K562 (cell line): ENCODE measurements around the gene TTC38. TPM values are rescaled to one million over a fixed set of nuclear protein-coding genes. Genes with fewer than 3 reads are reported as not detected.

Experiments
- ATAC-seq: fragments of 200-7000 bp; cut with Tn5 transposase; 3 replicates; pipeline ENCODE4 v1.9.1; 2020; ENCODE audit warnings: moderate library complexity
- BruUV-seq: library from RNA; stranded (reverse); fragments of 400-500 nt; replicated peaks from 2 replicates; lab custom pipeline; 2021; lab: Mats Ljungman, UMichigan
- CTCF ChIA-PET: fragments of 300-600 bp; formaldehyde crosslinking; extraction: SDS; loops from one replicate; lab custom pipeline; 2021; ENCODE audit warnings: low intra/inter-chr PET ratio; lab: Yijun Ruan, JAX
- POLR2A ChIA-PET: fragments of 300-600, 350-650 bp; sonication (Branson Sonifier 250); formaldehyde crosslinking; extraction: SDS; loops from one replicate; lab custom pipeline; 2021; ENCODE audit warnings: antibody characterized with exemption, inconsistent platforms; lab: Yijun Ruan, JAX
- DNase-seq, 4 experiments: peaks; one replicate each; pipeline versions ENCODE4 v3.0.0 to v3.0.0-alpha.2; 2011 to 2018; ENCODE audit warnings: low spot score in 3 of 4, mixed read lengths in 3 of 4; ENCODE audit errors: extremely low read depth in 1 of 4
- FAIRE-seq: peaks from 2 replicates; lab custom pipeline; 2011; peaks lifted over from hg19 to GRCh38; lab: Jason Lieb, UNC
- H2AFZ ChIP-seq: 2 replicates; pipeline ENCODE4 v1.6.0; 2011; ENCODE audit warnings: low read depth, low read length, control low read depth, inconsistent platforms
- H3K27ac ChIP-seq: fragments of 200-600 bp; 3 replicates; pipeline ENCODE4 v1.8.0; 2011; ENCODE audit warnings: low read depth, mild to moderate bottlenecking, control low read depth, inconsistent platforms, low read length, moderate library complexity, mixed read lengths; ENCODE audit errors: extremely low read depth
- H3K27me3 ChIP-seq, 2 experiments: fragments of 300-600 bp in 1 of 2; 2 replicates in 1 of 2; 3 replicates in 1 of 2; pipeline versions ENCODE4 v1.6.0 to v1.8.0; 2011; ENCODE audit warnings: inconsistent platforms in 2 of 2, low read length in 2 of 2, mild to moderate bottlenecking in 1 of 2, mixed read lengths in 1 of 2, moderate library complexity in 1 of 2; ENCODE audit not compliant: control insufficient read depth in 2 of 2, insufficient read depth in 2 of 2
- H3K36me3 ChIP-seq: fragments of 300-600 bp; 3 replicates; pipeline ENCODE4 v1.8.0; 2011; ENCODE audit warnings: mild to moderate bottlenecking, low read length, inconsistent platforms; ENCODE audit not compliant: control insufficient read depth, insufficient read depth
- H3K4me1 ChIP-seq, 2 experiments: fragments of 200-600 bp in 1 of 2; replicated peaks in 1 of 2; 2 replicates in 1 of 2; 3 replicates in 1 of 2; pipeline versions ENCODE4 v1.5.1 to v1.8.0; 2011; ENCODE audit warnings: inconsistent platforms in 2 of 2, low read length in 2 of 2, mild to moderate bottlenecking in 1 of 2, mixed read lengths in 1 of 2, moderate library complexity in 1 of 2; ENCODE audit not compliant: control insufficient read depth in 2 of 2, insufficient read depth in 2 of 2
- H3K4me2 ChIP-seq: 2 replicates; pipeline ENCODE4 v1.6.1; 2011; ENCODE audit warnings: low read length, control low read depth, inconsistent platforms, mixed read lengths; ENCODE audit not compliant: insufficient read depth
- H3K4me3 ChIP-seq: fragments of 200-600 bp; sonication (generic), shearing (Covaris generic); 2 replicates; pipeline ENCODE4 v1.5.1; 2016; ENCODE audit warnings: control low read depth, inconsistent platforms
- H3K79me2 ChIP-seq: fragments of 200-600 bp; 3 replicates; pipeline ENCODE4 v1.8.0; 2011; ENCODE audit warnings: low read length, inconsistent platforms; ENCODE audit not compliant: control insufficient read depth, insufficient read depth
- H3K9ac ChIP-seq, 2 experiments: 2 replicates each; pipeline versions ENCODE4 v1.6.0 to v1.6.1; 2011; ENCODE audit warnings: low read depth in 2 of 2, low read length in 2 of 2, control low read depth in 1 of 2, inconsistent platforms in 1 of 2, mild to moderate bottlenecking in 1 of 2, mixed read lengths in 1 of 2; ENCODE audit not compliant: insufficient read depth in 1 of 2
- H3K9me1 ChIP-seq: one replicate; pipeline ENCODE4 v1.6.0; 2011; ENCODE audit warnings: inconsistent platforms, mild to moderate bottlenecking, low read length, moderate library complexity; ENCODE audit not compliant: control insufficient read depth, insufficient read depth
- H3K9me3 ChIP-seq: replicated peaks from 2 replicates; pipeline ENCODE4 v1.5.1; 2011; ENCODE audit warnings: low read depth, low read length, inconsistent platforms; ENCODE audit not compliant: control insufficient read depth, insufficient read depth
- H4K20me1 ChIP-seq: replicated peaks from 2 replicates; pipeline ENCODE4 v1.6.1; 2011; ENCODE audit warnings: low read length, inconsistent platforms, mixed read lengths; ENCODE audit not compliant: control insufficient read depth, insufficient read depth
- MITF ChIP-seq: IDR thresholded peaks from 2 replicates; pipeline ENCODE4 v1.6.1; 2014; ENCODE audit warnings: antibody characterized with exemption
- NCOA6 ChIP-seq: fragments of 450-650 bp; IDR thresholded peaks from 2 replicates; pipeline ENCODE4 v1.6.1; 2017; ENCODE audit warnings: mild to moderate bottlenecking
- NFIC ChIP-seq: fragments of 450-650 bp; IDR thresholded peaks from 2 replicates; pipeline ENCODE4 v1.6.1; 2017; ENCODE audit warnings: mild to moderate bottlenecking, inconsistent platforms
- PCBP2 ChIP-seq: fragments of 200-400 bp; formaldehyde crosslinking; IDR thresholded peaks from 2 replicates; pipeline ENCODE4 v1.6.1; 2018; ENCODE audit warnings: low read length, low read depth, mild to moderate bottlenecking, moderate library complexity; ENCODE audit not compliant: poor library complexity, severe bottlenecking
- PRPF4 ChIP-seq: fragments of 200-400 bp; formaldehyde crosslinking; IDR thresholded peaks from one replicate; pipeline ENCODE4 v1.6.1; 2017; ENCODE audit warnings: low read length, low read depth, mild to moderate bottlenecking; ENCODE audit not compliant: insufficient read depth, poor library complexity, severe bottlenecking
- RREB1 ChIP-seq: fragments of 250-450 bp; sonication (Bioruptor Pico); IDR thresholded peaks from 2 replicates; pipeline ENCODE4 v1.4.0; 2020
- TAF15 ChIP-seq: fragments of 200-400 bp; formaldehyde crosslinking; IDR thresholded peaks from 2 replicates; pipeline ENCODE4 v1.6.1; 2017; ENCODE audit warnings: mild to moderate bottlenecking, low read depth, low read length, moderate library complexity
- ZEB2 ChIP-seq: fragments of 450-650 bp; IDR thresholded peaks from 2 replicates; pipeline ENCODE4 v1.6.1; 2016
- ZNF41 ChIP-seq: fragments of 250-450 bp; sonication (Bioruptor Pico); conservative IDR thresholded peaks from 2 replicates; pipeline ENCODE4 v1.4.0; 2020; ENCODE audit warnings: mild to moderate bottlenecking
- WGBS: fragments of 100-300 bp; shearing (Covaris generic); methylation state at CpG from one replicate; pipeline ENCODE4 v1.1.6; 2016; ENCODE audit warnings: low coverage, mixed read lengths; ENCODE audit not compliant: insufficient coverage; ENCODE audit errors: missing lambda C conversion rate; 5-methylcytosine and 5-hydroxymethylcytosine counted together
- in situ Hi-C: fragments of 300-500 bp; cut with MboI; formaldehyde crosslinking; loops from 4 replicates; pipeline ENCODE4 v1.15.0; 2018; ENCODE audit warnings: inconsistent platforms, mixed read lengths
- intact Hi-C: fragments of 100-400 bp; cut with micrococcal nuclease; formaldehyde crosslinking; loops from 2 replicates; pipeline ENCODE4 v1.14.2; 2022
- polyA plus RNA-seq, 8 experiments: library from polyadenylated mRNA; depleted of rRNA in 4 of 8; stranded (reverse) in 5 of 8; unstranded in 3 of 8; fragments of >200 nt; fragmentation: Nextera tagmentation in 2 of 8; fragmentation: Illumina TruSeq in 1 of 8; extraction: Ambion mirVana in 2 of 8; extraction: Trizol in 1 of 8; gene quantifications; 2 replicates each; pipeline versions ENCODE4 v1.2.1 to v1.2.3, GENCODE V29; 2011 to 2014; ENCODE audit warnings: inconsistent platforms in 1 of 8, missing spikeins in 1 of 8
- total RNA-seq, 7 experiments: library from RNA; depleted of rRNA in 6 of 7; stranded (reverse); fragments of >200 nt in 6 of 7; fragmentation: Illumina TruSeq in 2 of 7; extraction: Trizol in 2 of 7; gene quantifications; 2 replicates each; pipeline versions ENCODE4 v1.2.1 to v1.2.3, GENCODE V29; 2011 to 2021; ENCODE audit warnings: low replicate concordance in 1 of 7
- TF ChIP-seq, protein P1 (sequence below): fragments of 250-450 bp; sonication (Bioruptor Pico); IDR thresholded peaks from 2 replicates; pipeline ENCODE4 v1.5.0; 2022; ENCODE audit warnings: mild to moderate bottlenecking

TTC38 gene
- total and polyA plus RNA-seq, 9 of the 15 experiments (the other 6 are each of a cell fraction or from before 2014, with no cell fraction given), result 0.84 to 28.4 (median 18.1) TPM

DNA sequence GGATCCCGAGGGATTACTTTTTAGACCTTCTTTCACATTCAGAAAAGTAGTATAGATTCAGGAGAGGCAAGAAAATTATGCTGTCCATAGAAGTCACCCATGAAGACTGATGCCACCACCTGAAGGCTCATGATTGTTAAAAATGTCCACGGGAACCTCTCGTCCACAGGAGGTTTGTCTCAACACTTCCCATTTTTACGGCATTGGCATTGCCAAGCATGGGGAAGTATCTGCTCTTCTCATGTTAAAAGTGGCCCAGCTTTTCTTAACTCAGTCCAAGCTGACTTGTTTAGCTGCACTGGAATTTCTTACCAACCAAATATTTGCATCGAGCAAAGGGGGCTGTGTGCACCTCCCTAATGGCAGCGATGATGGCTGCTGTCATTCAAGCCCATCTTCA, 27.3 kb upstream of the TTC38 start:
- Histone ChIP-seq H3K4me2 (no peak overlapping the region), H3K36me3 (peaks cover 5% of the 10 kb centered on the region; the same call in 1 of the 3 replicates), H3K9me1 (no peaks in the 10 kb centered on the region), H3K27ac (no peak overlapping the region), H4K20me1 (no peaks in the 10 kb centered on the region), H3K27me3 (no peaks in the 10 kb centered on the region), H3K4me1 (peaks cover 26 to 42% of the 10 kb centered on the region in 2 experiments; a peak in 4 of 5 replicates), H3K79me2 (no peaks in the 10 kb centered on the region), H2AFZ (no peak overlapping the region), H3K9ac (no peak overlapping the region), H3K9me3 (no peaks in the 10 kb centered on the region), H3K4me3 (no peak overlapping the region)
- ChIA-PET POLR2A (interaction anchor here (0.8 to 0.9 kb wide), 2 partner anchors 27 to 79 kb away, joined by 3 to 5 read pairs; partner anchors contain the start of gene TTC38), CTCF (no interaction called here)
- FAIRE-seq (no peak), DNase-seq (no peak), ATAC-seq (no peak)
- WGBS, result 92% methylated on average over 6 of the region's 6 CpGs
- TF ChIP-seq PCBP2, result no peak
- TF ChIP-seq RREB1, result no peak
- no peak for TF ChIP-seq NFIC
- TF ChIP-seq TAF15, result no peak
- no peak for TF ChIP-seq MITF
- TF ChIP-seq ZNF41 (CRISPR knock-in tag), result no peak
- no peak for TF ChIP-seq NCOA6
- no peak for TF ChIP-seq PRPF4
- no peak for TF ChIP-seq ZEB2
- TF ChIP-seq, protein P1, sequence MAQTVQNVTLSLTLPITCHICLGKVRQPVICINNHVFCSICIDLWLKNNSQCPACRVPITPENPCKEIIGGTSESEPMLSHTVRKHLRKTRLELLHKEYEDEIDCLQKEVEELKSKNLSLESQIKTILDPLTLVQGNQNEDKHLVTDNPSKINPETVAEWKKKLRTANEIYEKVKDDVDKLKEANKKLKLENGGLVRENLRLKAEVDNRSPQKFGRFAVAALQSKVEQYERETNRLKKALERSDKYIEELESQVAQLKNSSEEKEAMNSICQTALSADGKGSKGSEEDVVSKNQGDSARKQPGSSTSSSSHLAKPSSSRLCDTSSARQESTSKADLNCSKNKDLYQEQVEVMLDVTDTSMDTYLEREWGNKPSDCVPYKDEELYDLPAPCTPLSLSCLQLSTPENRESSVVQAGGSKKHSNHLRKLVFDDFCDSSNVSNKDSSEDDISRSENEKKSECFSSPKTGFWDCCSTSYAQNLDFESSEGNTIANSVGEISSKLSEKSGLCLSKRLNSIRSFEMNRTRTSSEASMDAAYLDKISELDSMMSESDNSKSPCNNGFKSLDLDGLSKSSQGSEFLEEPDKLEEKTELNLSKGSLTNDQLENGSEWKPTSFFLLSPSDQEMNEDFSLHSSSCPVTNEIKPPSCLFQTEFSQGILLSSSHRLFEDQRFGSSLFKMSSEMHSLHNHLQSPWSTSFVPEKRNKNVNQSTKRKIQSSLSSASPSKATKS (CRISPR knock-in tag), result no peak
- intact Hi-C loops, result loop anchor here (10.0 kb wide), 1 partner anchor 86 kb away; the partner anchor contains the start of gene PPARA
- BruUV-seq, result no TSS peak
- in situ Hi-C loops, result loop anchor here (10.0 kb wide), 1 partner anchor 96 kb away; no protein-coding TSS in a partner anchor
